Measurements from ENCODE around the gene GRIK1.

GRIK1 gene

DNA sequence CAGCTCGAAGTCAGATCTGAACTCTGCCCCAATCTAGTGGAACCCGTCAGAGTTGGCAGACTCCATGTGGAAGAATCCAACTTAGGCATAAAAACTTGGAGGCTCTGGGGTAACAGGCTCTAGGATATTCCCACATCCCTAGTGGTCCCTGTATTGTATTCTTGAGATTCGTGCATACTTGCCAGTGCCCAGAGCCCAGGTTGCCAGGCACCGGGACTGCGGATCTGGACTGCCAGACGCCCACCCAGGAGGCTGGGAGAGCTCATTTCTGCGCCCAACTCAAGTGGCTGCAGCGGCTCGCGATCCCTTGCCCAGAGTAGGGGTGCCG is 1.1 kb downstream of the GRIK1 start:
- in situ Hi-C loops (cut with MboI; ENCODE audit: low pct_unique_long_range_greater_than_20kb, low sequenced_read_pairs, unreplicated experiment) = no loop called here
- TF ChIP-seq CTCF (IDR thresholded peaks at IDR 0.05; ENCODE audit: extremely low read depth, insufficient read depth, missing control alignments) = no peak
- no peak for DNase-seq (ENCODE audit: low spot score)

- in situ Hi-C loops (cut with MboI; ENCODE audit: low pct_unique_long_range_greater_than_20kb, low sequenced_read_pairs, unreplicated experiment) = no loop called here
- TF ChIP-seq CTCF (IDR thresholded peaks at IDR 0.05; ENCODE audit: extremely low read depth, insufficient read depth, missing control alignments) = no peak
- no peak for DNase-seq (ENCODE audit: low spot score)
Observed at GRCh38 chr21:29933088-29933487, 6.7 kb downstream of the GRIK1 start.

GRCh38 chr21:29928537-29928936 is 11.3 kb downstream of the GRIK1 start:
- DNase-seq (ENCODE audit: low spot score) = no peak
- in situ Hi-C loops (cut with MboI; ENCODE audit: low pct_unique_long_range_greater_than_20kb, low sequenced_read_pairs, unreplicated experiment) = no loop called here
- TF ChIP-seq CTCF (IDR thresholded peaks at IDR 0.05; ENCODE audit: extremely low read depth, insufficient read depth, missing control alignments) = no peak

GRCh38 chr21:29920938-29921337 is 18.9 kb downstream of the GRIK1 start:
- no peak for TF ChIP-seq CTCF (IDR thresholded peaks at IDR 0.05; ENCODE audit: extremely low read depth, insufficient read depth, missing control alignments)
- in situ Hi-C loops (cut with MboI; ENCODE audit: low pct_unique_long_range_greater_than_20kb, low sequenced_read_pairs, unreplicated experiment) = no loop called here
- DNase-seq (ENCODE audit: low spot score) = no peak

- TF ChIP-seq CTCF (IDR thresholded peaks at IDR 0.05; ENCODE audit: extremely low read depth, insufficient read depth, missing control alignments) = no peak
- DNase-seq (ENCODE audit: low spot score) = no peak
- in situ Hi-C loops (cut with MboI; ENCODE audit: low pct_unique_long_range_greater_than_20kb, low sequenced_read_pairs, unreplicated experiment) = no loop called here
Observed at GRCh38 chr21:29914326-29914725, 25.5 kb downstream of the GRIK1 start.

DNA sequence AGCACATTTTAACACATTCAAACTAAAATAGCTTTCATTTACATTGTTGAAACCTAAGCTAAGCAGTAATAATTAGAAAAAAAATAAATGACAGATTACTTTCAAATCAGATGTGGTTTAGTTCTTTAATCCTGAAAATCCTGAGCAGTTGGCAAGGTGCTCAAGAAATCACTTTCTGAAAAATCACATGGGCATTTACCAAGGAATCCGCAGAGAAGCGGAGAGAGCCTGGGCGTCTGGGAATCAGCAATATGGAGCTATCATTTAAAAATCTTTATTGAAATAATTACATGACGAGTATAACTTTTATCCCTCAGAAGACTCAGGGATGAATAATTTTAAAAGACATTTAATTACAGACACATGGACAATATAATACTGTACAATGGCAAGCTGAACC is 30.2 kb downstream of the GRIK1 start:
- no peak for DNase-seq (ENCODE audit: low spot score)
- in situ Hi-C loops (cut with MboI; ENCODE audit: low pct_unique_long_range_greater_than_20kb, low sequenced_read_pairs, unreplicated experiment) = no loop called here
- TF ChIP-seq CTCF (IDR thresholded peaks at IDR 0.05; ENCODE audit: extremely low read depth, insufficient read depth, missing control alignments) = no peak

All from GM13977 (cell line).